Measurements from ENCODE around the gene LRP10.
A peak's percentile ranks its signal among the peaks of the same experiment; 100 is the strongest.

LRP10 gene

DNA sequence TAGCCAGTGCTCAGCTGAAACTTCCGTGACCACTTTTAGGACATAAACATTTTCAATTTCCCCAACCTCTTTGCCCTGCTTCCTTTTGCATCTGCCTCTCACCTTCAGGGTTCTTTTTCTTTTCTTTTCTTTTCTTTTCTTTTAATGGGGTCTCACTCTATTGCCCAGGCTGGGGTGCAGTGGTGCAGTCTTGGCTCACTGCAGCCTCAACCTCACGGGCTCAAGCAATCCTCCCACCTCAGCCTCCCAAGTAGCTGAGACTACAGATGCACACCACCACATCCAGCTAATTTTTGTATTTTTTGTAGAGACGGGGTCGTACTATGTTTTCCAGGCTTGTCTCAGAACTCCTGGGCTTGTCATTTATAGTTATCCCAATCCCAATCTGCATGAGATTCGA lies 4.7 kb upstream of the LRP10 start:
- DNase-seq, result no peak

- no peak for DNase-seq
These were observed 723 bp upstream of the LRP10 start for GRCh38 chr14:22870811-22871223.

- DNase-seq, result peak; percentile 82
These were observed 693 bp downstream of the LRP10 start for GRCh38 chr14:22872033-22872832.

- no peak for DNase-seq
These were observed 1.4 kb downstream of the LRP10 start for GRCh38 chr14:22872833-22873520.

- no peak for DNase-seq
These were observed 3.6 kb downstream of the LRP10 start for GRCh38 chr14:22875003-22875747.

DNA sequence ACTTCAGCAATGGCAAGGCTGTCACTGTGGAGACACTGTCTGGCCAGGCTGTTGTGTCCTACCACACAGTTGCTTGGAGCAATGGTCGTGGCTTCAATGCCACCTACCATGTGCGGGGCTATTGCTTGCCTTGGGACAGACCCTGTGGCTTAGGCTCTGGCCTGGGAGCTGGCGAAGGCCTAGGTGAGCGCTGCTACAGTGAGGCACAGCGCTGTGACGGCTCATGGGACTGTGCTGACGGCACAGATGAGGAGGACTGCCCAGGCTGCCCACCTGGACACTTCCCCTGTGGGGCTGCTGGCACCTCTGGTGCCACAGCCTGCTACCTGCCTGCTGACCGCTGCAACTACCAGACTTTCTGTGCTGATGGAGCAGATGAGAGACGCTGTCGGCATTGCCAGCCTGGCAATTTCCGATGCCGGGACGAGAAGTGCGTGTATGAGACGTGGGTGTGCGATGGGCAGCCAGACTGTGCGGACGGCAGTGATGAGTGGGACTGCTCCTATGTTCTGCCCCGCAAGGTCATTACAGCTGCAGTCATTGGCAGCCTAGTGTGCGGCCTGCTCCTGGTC lies 4.3 kb downstream of the LRP10 start:
- no peak for DNase-seq

- DNase-seq, result no peak
These were observed 5.5 kb downstream of the LRP10 start for GRCh38 chr14:22877000-22877501.

DNA sequence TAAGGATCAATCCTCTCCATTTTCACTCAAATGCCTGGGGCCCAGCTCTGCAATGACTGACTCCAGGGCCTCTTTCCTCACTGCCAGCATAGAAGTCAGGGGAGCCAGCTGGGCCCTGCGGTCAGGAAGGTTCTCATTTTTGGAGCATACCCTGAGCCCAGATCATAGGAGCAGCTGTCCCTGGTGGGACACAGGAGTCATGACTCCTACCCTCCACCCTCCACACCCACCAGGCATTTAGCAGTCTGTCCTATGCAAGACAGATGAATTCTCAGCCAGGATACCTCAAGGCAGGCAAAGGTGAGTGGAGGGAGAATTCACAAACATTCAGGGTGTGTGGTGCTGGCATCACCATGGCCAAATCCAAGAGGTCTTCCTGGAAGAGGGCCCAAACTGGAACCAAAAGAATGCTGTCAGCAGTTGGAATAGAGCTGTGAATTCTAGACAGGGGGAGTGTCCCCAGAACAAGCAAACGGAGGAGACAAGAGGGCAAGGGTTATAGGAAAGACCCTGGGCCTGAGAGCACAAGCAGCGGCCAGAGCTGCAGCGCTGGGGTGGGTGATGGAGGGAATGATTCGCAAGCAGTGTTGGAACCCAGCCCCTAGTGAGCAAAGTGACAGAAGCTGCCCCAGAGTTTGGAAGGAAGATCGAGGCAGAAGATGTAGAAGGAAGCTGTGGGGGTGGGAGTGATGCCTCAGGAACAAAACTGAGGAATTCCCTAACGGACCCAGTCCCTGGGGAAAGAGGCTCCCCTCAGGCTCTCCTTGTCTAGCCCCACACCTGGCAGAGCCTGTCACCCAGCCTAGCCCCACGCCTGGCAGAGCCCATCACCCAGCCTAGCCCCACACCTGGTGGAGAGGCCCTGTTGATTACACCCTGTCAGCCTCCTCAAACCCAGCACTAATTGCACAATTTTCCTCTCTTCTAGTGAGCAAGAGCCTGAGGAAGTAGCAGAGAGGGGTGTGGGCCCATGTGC lies 7.0 kb downstream of the LRP10 start:
- no peak for DNase-seq

DNA sequence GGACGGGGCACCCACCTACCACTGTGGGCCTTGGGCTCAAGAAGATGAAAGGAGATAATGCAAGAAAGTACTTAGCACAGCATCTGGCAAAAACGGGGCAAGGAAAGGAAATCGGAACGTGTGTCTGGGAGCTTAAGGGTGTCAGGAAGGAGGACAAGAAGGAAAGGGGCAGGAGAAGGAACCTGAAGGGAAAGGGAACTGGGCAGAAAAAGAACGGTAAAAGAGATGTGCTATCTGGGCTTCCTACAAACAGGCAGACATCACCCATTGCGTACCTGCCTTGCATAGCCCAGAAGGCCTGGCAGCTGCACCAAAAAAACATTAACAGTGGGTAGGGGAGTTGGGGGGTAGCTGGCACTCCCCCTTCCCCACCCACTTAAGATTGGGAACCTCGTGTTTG lies 10.5 kb downstream of the LRP10 start:
- no peak for DNase-seq

DNA sequence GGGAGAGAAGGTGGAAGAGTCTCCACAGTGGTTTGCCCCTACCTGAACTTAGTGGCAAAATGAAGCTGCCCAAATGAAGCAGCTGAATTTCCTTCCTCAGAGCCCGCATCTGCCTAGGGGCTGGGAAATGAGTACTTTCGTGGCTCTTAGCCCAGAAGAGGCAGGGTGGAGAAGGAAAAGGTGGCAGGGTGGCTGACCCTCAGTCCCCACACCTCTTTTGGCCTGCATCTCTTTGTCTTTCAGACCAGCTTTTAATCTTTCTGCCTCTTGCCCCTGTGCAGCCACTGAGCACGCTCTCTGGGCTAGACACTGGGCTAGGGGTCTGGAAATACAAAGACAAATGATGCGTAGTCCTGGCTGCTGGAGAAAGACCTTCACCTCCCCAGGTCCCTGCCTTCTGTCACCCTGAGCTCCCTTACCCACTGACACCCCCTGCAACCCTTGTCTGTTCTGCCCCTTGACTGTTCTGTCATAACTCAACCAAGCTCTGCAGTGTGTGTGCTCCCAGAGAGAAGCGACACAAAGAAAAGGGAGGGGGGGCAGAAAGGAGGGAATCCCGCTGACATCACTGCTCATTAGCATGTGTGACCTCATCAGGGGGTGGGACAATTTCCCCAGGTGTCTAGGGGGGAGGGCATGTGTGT lies 11.1 kb downstream of the LRP10 start:
- peak; percentile 80 for DNase-seq

DNA sequence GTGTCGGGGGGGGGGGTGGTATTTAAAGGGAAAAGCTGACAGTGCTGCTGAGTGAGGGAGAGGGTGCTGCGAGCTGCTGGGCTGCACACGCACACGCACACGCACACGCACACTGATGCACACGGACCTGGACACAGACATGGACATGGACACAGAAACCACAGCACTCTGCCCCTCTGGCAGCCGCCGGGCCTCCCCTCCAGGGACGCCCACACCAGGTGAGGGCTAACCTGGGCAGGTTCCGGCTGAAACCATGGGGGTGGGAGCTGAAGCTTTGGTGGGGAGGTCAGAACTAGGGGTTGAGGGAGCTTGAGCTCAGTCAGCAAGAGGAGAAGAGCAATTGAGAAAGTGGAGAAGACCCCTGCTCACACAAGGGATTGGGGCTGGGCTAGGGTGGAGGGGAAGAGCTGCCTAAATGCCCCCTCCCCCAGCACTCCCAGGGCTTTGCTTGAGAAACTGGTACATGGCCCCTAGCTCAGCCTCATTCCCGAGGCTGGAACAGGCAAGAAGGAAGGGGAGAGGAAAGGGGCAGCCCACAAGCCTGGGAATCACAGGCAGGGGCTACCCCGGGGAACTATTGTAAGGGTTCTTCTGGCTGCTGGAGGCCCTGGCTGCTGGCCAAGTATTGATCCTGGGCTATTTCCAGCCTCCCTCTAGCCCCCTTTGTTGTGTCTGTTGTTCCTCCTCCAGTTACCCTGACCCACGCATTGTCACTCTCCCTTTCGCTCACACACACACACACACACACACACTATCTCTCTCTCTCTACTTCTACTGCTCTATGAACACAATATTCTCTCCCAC lies 11.8 kb downstream of the LRP10 start, which contains the start of gene REM2:
Gene REM2 (plus strand): TSS at position 50 of the 804 bp plus-strand sequence. CDS start 66 bp downstream, at position 116.
- DNase-seq, result peak; percentile 76

GRCh38 chr14:22884076-22884737 lies 12.7 kb downstream of the LRP10 start:
- no peak for DNase-seq

DNA sequence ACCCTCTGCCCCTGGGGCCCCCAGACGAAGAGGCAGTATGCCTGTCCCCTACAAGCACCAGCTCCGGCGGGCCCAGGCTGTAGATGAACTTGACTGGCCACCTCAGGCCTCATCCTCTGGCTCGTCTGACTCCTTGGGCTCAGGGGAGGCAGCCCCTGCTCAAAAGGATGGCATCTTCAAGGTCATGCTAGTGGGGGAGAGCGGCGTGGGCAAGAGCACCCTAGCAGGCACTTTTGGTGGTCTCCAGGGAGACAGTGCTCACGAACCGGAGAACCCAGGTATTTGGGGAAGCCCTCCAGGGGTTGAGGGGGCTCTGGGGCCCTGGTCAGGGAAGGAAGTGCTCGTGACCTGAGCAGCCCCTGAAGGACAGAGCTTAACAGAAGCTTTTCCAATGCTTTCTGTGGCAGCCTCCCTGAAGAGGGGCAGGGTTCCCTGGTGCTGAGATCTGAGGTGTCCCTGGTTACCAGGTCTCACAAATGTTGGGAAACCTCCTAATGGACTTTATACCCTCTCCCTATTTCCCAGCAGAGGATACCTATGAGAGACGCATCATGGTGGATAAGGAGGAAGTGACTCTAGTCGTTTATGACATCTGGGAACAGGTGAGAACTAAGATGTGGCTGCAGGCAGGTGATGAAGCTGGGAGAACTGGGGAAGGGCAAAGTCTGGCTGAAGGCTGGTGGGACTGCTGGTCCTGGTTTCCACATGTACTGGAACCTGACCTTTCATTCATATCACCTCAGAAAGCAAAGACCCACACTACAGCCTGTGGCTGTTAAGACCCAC lies 13.4 kb downstream of the LRP10 start:
- no peak for DNase-seq

DNA sequence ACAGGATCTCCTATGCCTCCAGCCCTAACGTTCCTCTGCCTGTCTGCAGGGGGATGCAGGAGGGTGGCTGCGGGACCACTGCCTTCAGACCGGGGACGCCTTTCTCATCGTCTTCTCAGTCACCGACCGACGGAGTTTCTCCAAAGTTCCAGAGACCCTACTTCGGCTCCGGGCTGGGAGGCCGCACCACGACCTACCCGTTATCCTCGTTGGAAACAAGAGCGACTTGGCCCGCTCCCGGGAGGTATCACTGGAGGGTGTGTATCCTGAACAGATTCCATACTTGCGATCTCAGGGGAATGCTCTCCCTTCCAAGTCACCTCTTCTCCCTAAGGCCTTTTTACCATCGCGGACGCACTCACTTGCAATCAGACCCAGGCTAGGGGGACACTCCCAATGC lies 14.4 kb downstream of the LRP10 start:
- no peak for DNase-seq

GRCh38 chr14:22886500-22887259 lies 15.1 kb downstream of the LRP10 start:
- peak; percentile 28 for DNase-seq

DNA sequence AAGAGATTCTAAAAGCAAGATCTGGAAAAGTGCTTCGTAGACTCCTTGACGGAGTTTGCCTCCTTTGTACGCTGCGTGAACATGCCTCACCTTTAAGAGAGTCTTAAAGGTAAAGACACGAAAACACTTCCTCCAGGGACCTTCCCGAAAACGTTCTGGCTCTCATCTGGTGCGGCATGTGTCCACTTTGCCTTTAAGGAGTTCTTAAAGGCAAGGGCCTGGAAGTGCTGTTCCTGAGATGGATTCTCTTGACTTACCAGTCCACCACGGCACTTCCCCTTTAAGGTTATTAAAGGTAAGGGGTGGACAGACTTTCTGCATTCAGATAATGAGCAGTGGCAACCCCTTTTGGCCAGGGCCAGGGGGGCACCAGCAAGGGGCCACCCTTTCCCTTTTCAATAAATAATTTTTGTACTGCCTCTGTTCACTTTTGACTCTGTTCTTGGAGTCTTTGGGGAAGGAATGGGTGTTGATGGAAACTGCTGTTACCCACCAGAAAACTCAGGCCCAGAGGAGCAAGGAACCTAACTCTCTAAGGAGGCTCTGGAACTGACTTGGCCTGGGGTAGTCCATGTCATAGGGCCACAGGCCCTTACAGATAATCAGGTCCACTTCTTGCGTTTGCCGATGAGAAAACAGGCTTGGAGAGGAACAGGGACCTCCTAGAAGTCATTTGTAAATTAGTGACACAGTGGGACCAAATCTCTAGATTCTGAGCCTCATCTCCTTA lies 15.9 kb downstream of the LRP10 start:
- DNase-seq, result peak; percentile 24

DNA sequence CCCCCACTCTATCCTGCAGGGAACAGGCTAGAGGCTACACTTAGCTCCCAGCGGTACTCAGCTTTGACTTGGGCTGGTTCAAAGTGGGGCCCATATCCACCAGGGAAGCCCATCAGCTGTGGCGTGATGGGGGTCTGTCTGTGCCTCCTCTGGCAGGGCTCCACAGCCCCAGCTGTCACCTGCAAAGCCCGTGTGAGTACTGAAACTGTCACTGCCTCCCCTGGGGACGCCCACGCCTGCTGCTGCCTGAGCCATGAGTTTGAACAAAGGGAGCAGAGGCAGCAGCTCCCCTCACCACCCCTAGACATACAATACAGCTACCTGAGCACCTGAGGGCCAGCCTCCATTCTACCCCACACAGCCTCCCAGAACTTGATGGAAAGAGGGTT lies 16.4 kb downstream of the LRP10 start:
- peak; percentile 13 for DNase-seq
